GM10266 (cell line): ENCODE results near the gene ZBTB7C.

Experiments used
- DNase-seq: peaks from one replicate; pipeline ENCODE4 v3.0.0; 2012; ENCODE audit errors: extremely low spot score
- TF ChIP-seq, protein P1 (sequence below): IDR thresholded peaks from 2 replicates; pipeline ENCODE4 v1.5.1; 2012; ENCODE audit warnings: mild to moderate bottlenecking, low read depth; ENCODE audit not compliant: control insufficient read depth, insufficient read depth; ENCODE audit errors: missing control alignments

Gene ZBTB7C

DNA sequence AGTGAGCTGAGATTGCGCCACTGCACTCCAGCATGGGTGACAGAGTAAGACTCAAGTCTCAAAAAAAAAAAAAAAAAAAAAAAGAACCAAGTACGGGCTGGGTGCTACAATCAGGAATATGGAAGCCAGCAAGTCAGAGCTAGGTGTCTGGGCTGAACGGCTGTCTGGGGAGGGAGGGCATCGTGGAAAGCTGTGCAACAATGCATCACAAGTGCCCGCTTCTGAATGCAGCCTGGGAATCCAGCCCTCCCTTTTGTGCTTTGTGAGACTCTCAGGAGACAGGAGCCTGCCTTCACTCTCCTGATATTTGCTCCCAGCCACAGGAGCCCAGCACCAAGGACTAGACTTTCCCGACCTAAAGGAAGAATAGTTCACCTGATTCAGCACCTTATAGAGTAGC lies 353.8 kb downstream of the ZBTB7C start:
- TF ChIP-seq, protein P1, sequence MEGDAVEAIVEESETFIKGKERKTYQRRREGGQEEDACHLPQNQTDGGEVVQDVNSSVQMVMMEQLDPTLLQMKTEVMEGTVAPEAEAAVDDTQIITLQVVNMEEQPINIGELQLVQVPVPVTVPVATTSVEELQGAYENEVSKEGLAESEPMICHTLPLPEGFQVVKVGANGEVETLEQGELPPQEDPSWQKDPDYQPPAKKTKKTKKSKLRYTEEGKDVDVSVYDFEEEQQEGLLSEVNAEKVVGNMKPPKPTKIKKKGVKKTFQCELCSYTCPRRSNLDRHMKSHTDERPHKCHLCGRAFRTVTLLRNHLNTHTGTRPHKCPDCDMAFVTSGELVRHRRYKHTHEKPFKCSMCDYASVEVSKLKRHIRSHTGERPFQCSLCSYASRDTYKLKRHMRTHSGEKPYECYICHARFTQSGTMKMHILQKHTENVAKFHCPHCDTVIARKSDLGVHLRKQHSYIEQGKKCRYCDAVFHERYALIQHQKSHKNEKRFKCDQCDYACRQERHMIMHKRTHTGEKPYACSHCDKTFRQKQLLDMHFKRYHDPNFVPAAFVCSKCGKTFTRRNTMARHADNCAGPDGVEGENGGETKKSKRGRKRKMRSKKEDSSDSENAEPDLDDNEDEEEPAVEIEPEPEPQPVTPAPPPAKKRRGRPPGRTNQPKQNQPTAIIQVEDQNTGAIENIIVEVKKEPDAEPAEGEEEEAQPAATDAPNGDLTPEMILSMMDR, result no peak
- no peak for DNase-seq

- no peak for DNase-seq
- TF ChIP-seq, protein P1, result no peak
Measured at GRCh38 chr18:48053881-48054816, 355.0 kb downstream of the ZBTB7C start.

DNA sequence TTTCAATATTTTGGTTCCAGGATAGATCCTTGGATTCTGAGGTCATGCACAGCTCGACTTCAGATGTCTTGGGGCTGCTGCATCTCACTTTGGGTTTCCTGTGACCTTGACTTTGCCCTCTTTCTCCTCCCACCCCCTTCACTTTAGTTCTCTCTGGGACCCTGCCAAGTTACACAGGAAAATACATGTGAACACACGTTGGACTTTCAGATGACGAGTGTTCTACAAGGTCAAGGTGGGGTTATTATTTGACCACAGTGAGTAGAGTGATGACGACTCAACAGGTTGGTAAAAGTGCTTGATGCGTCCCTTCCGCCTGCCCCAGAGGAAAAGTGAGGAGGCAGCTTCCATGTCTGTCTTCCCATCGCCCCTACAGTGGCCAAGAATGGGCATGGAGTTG lies 356.3 kb downstream of the ZBTB7C start:
- TF ChIP-seq, protein P1, result no peak
- DNase-seq, result no peak

DNA sequence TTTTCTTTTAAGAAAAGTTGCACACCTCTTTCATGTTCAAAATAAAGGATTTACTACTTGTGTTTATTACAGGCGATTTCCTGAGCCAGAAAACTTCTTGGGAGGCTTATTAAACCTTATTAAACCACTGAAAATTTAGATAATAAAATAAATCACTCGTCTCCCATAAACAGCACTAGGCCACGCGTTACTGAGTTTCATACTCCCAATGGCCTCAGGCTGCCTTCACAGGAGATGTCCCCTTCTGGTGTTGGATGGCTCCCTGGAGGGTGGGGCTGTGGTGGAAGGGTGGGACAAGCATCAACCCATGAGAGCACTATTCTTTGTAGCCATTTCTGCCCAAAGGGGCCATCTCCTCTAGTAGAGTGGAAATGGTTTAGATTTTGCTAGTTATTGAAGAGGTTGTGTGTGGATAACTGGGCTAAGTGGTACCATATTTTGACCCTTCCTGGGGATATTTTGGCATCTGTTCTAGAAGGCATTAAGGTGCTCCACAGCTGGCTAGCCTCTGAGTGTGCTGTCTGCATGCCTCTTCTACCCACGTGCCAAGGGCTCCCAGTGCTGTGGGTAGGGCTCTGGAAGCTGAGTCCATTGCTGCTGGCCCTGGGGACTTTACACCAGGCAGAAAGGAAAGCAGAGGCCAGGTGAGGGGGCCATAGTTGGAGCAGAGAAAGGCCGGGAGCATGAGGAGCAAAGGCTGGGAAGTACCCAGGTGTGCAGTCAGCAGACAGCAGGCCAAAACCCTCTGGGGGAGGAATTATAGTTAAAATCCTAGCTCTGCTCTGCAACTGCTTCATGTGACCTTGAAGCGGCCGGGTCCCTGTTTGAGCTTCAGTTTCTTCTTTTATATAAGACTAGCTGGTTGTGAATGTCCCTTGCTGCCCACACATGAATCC lies 357.0 kb downstream of the ZBTB7C start:
- no peak for DNase-seq
- TF ChIP-seq, protein P1, result no peak

DNA sequence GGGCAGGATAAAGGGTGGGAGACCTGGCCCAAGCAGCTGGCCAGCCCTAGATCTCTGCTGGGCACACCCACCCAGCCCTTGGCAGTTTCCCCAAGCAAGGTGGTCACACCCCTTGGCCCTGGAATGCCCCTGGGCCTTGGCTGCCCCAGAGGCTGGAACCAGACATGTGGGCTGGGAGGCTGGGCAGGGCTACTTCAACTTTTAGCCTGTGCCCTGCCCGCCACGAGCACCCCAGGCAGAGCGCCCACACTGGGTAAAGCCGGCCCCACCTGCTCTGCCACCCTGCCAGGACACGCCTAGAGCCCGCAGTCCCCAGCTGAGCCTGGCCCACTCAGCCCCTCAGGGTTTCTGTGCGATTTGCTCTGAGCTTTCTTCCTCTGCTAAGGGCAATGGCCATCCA lies 359.0 kb downstream of the ZBTB7C start:
- TF ChIP-seq, protein P1, result no peak
- DNase-seq, result no peak

- TF ChIP-seq, protein P1, result no peak
- no peak for DNase-seq
Measured at GRCh38 chr18:48049757-48050156, 359.4 kb downstream of the ZBTB7C start.
